ENCODE measurements around the gene CMC4.

The CMC4 gene, protein sequence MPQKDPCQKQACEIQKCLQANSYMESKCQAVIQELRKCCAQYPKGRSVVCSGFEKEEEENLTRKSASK

DNA sequence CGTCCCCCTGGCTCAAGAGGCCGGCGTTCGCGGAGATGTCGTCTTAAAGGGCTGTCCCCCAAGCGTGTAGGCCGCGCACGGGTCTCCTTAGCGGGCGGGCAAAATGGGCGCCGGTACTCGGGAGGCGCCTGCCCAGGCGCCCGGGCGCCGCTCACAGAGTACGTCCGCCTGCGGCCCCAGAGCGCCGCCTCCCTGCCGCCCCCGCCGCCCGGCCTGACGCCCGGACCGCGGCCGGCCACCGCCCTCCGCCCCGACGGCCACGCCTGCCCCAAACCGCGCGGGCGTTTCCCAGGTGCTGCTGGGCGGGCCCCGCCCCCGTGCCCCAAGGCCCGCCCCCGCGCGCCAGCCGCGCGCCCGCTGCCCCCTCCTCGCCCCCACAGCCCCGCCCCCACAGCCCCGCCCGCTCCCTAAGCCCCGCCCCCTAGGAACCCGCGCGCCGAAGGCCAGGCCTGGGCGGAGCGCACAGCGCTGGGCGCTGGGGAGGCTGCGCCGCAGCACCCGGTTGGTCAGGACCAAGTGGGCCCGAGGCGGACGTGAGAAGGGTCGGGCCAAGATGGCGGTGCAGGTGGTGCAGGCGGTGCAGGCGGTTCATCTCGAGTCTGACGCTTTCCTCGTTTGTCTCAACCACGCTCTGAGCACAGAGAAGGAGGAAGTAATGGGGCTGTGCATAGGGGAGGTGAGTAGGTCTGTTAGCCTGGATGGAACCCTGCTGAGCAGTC is at the start of gene CMC4, which contains the start of the genes BRCC3 and MTCP1:
Gene CMC4, minus strand, starts transcription at position 162 of the 719 bp plus-strand sequence. CDS start 7,113 bp downstream, outside the sequence.
Gene BRCC3, plus strand, starts transcription at position 534 of the 719 bp plus-strand sequence. Its CDS starts 20 bp downstream, at position 554.
Gene MTCP1, minus strand, starts transcription at position 162 of the 719 bp plus-strand sequence. CDS start 5,126 bp downstream, outside the sequence.
- Histone ChIP-seq H3K27me3 (ENCODE audit: control insufficient read depth, low read length) (no peaks in the 10 kb centered on the region), H3K36me3 (ENCODE audit: control insufficient read depth, low read length) (peaks cover 47% of the 10 kb centered on the region), H3F3A (ENCODE audit: control insufficient read depth, insufficient read depth) (no peaks in the 10 kb centered on the region), H3K4me1 (ENCODE audit: control insufficient read depth, low read length) (peaks cover 37% of the 10 kb centered on the region), H3K9me2 (replicated peaks; ENCODE audit: control insufficient read depth, low read length) (no peaks in the 10 kb centered on the region), H4K20me1 (ENCODE audit: control insufficient read depth, insufficient read depth, low read depth, low read length) (no peaks in the 10 kb centered on the region), H3K79me2 (ENCODE audit: control insufficient read depth, low read length) (peaks cover 81% of the 10 kb centered on the region), H3K9me3 (ENCODE audit: control insufficient read depth, insufficient read depth, low read length) (no peaks in the 10 kb centered on the region), H3K27ac (ENCODE audit: low read depth, low read length) (peak within 1 kb of the TSS; percentile 71), H3K4me3 (ENCODE audit: low read length) (peak within 1 kb of the TSS; percentile 94), H3K4me2 (ENCODE audit: low read length) (peak within 1 kb of the TSS; percentile 80)
- no peak for TF ChIP-seq EZH2phosphoT487 (IDR thresholded peaks at IDR 0.05; ENCODE audit: borderline replicate concordance, low read length)
- no peak for TF ChIP-seq CTCF (IDR thresholded peaks at IDR 0.05; ENCODE audit: low read depth, low read length, poor library complexity, severe bottlenecking)

- H3K36me3 ChIP-seq (ENCODE audit: control insufficient read depth, low read length): peaks cover 18% of the 10 kb centered on the region
- H3K9me2 ChIP-seq (replicated peaks; ENCODE audit: control insufficient read depth, low read length): no peaks in the 10 kb centered on the region
- H3K27me3 ChIP-seq (ENCODE audit: control insufficient read depth, low read length): no peaks in the 10 kb centered on the region
- no peaks in the 10 kb centered on the region for H3K4me1 ChIP-seq (ENCODE audit: control insufficient read depth, low read length)
- no peak overlapping the region for H3K4me3 ChIP-seq (ENCODE audit: low read length)
- no peaks in the 10 kb centered on the region for H3K9me3 ChIP-seq (ENCODE audit: control insufficient read depth, insufficient read depth, low read length)
- H3K27ac ChIP-seq (ENCODE audit: low read depth, low read length): no peak overlapping the region
- no peaks in the 10 kb centered on the region for H3F3A ChIP-seq (ENCODE audit: control insufficient read depth, insufficient read depth)
- H3K79me2 ChIP-seq (ENCODE audit: control insufficient read depth, low read length): no peaks in the 10 kb centered on the region
- H4K20me1 ChIP-seq (ENCODE audit: control insufficient read depth, insufficient read depth, low read depth, low read length): no peaks in the 10 kb centered on the region
- no peak overlapping the region for H3K4me2 ChIP-seq (ENCODE audit: low read length)
- no peak for TF ChIP-seq CTCF (IDR thresholded peaks at IDR 0.05; ENCODE audit: low read depth, low read length, poor library complexity, severe bottlenecking)
- no peak for TF ChIP-seq EZH2phosphoT487 (IDR thresholded peaks at IDR 0.05; ENCODE audit: borderline replicate concordance, low read length)
Observed at GRCh38 chrX:155115174-155115819, 44.4 kb upstream of the CMC4 start.

DNA sequence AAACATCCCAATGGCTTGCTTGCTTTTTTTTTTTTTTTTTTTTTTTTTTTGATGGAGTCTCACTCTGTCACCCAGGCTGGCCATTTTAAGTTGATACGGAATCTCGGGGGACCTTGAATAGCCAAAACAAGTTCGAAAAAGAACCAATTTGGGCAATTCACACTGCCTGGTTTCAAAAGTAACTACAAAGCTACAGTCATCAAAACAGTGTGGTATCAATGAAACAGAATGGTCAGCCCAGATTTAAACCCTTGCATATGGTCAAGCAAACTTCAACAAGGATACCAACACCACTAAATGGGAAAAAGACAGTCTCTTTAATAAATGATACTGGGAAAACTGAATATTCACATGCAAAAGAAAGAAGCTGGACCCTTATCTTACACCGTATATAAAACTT is 42.2 kb upstream of the CMC4 start:
- Histone ChIP-seq H3K27ac (ENCODE audit: low read depth, low read length) (no peak overlapping the region), H3K4me3 (ENCODE audit: low read length) (no peak overlapping the region), H3K27me3 (ENCODE audit: control insufficient read depth, low read length) (no peaks in the 10 kb centered on the region), H3K36me3 (ENCODE audit: control insufficient read depth, low read length) (peaks cover 16% of the 10 kb centered on the region), H3K4me1 (ENCODE audit: control insufficient read depth, low read length) (no peaks in the 10 kb centered on the region), H3K79me2 (ENCODE audit: control insufficient read depth, low read length) (no peaks in the 10 kb centered on the region), H4K20me1 (ENCODE audit: control insufficient read depth, insufficient read depth, low read depth, low read length) (no peaks in the 10 kb centered on the region), H3K9me2 (replicated peaks; ENCODE audit: control insufficient read depth, low read length) (no peaks in the 10 kb centered on the region), H3F3A (ENCODE audit: control insufficient read depth, insufficient read depth) (no peaks in the 10 kb centered on the region), H3K4me2 (ENCODE audit: low read length) (no peak overlapping the region), H3K9me3 (ENCODE audit: control insufficient read depth, insufficient read depth, low read length) (no peaks in the 10 kb centered on the region)
- TF ChIP-seq CTCF (IDR thresholded peaks at IDR 0.05; ENCODE audit: low read depth, low read length, poor library complexity, severe bottlenecking) (no peak), EZH2phosphoT487 (IDR thresholded peaks at IDR 0.05; ENCODE audit: borderline replicate concordance, low read length) (no peak)
